HepG2 (cell line): ENCODE measurements around the gene SLC35B2. TPM values are rescaled to one million over a fixed set of nuclear protein-coding genes. Genes with fewer than 3 reads are reported as not detected.

Experiments
- DZIP1 ChIP-seq: sonication (generic); formaldehyde crosslinking; IDR thresholded peaks from 2 replicates; pipeline ENCODE4 v1.5.0; 2020; ENCODE audit warnings: mild to moderate bottlenecking, missing genetic modification reagents
- FUBP1 ChIP-seq: sonication (generic); formaldehyde crosslinking; IDR thresholded peaks from 2 replicates; pipeline ENCODE4 v1.5.1; 2020; ENCODE audit warnings: missing genetic modification reagents, mild to moderate bottlenecking, borderline replicate concordance
- GFI1 ChIP-seq: sonication (generic); formaldehyde crosslinking; IDR thresholded peaks from 2 replicates; pipeline ENCODE4 v1.5.0; 2020; ENCODE audit warnings: missing genetic modification reagents, mild to moderate bottlenecking, borderline replicate concordance
- HOXA3 ChIP-seq: sonication (generic); formaldehyde crosslinking; IDR thresholded peaks from 2 replicates; pipeline ENCODE4 v1.5.0; 2020; ENCODE audit warnings: missing genetic modification reagents
- IKZF5 ChIP-seq: IDR thresholded peaks from 2 replicates; pipeline ENCODE4 v1.6.1; 2018; ENCODE audit warnings: missing genetic modification reagents, mild to moderate bottlenecking, missing compliant biosample characterization
- KMT2A ChIP-seq: sonication (generic); formaldehyde crosslinking; IDR thresholded peaks from 2 replicates; pipeline ENCODE4 v1.4.0; 2020; ENCODE audit warnings: missing genetic modification reagents
- NFKB2 ChIP-seq: sonication (generic); formaldehyde crosslinking; IDR thresholded peaks from 2 replicates; pipeline ENCODE4 v1.4.0; 2020; ENCODE audit warnings: missing genetic modification reagents, borderline replicate concordance
- TAF1 ChIP-seq: sonication (generic); formaldehyde crosslinking; IDR thresholded peaks from 2 replicates; pipeline ENCODE4 v1.4.0; 2020; ENCODE audit warnings: missing genetic modification reagents
- ZEB1 ChIP-seq: IDR thresholded peaks from 2 replicates; pipeline ENCODE4 v1.6.1; 2012; ENCODE audit warnings: mild to moderate bottlenecking, low read depth, inconsistent platforms; ENCODE audit not compliant: insufficient replicate concordance
- ZHX2 ChIP-seq, 2 experiments: sonication (generic) in 1 of 2; formaldehyde crosslinking in 1 of 2; IDR thresholded peaks; 2 replicates each; pipeline versions ENCODE4 v1.6.1 to v1.9.0; 2014 to 2022; ENCODE audit warnings: antibody characterized with exemption in 1 of 2, borderline replicate concordance in 1 of 2, inconsistent platforms in 1 of 2, low read depth in 1 of 2, missing genetic modification reagents in 1 of 2
- ZNF501 ChIP-seq: sonication (generic); formaldehyde crosslinking; IDR thresholded peaks from 2 replicates; pipeline ENCODE4 v1.5.1; 2020; ENCODE audit warnings: mild to moderate bottlenecking, moderate library complexity, missing genetic modification reagents
- ZNF747 ChIP-seq: sonication (generic); formaldehyde crosslinking; IDR thresholded peaks from 2 replicates; pipeline ENCODE4 v1.8.1; 2023; ENCODE audit warnings: missing genetic modification reagents, mild to moderate bottlenecking, borderline replicate concordance
- ZNF766 ChIP-seq: sonication (generic); formaldehyde crosslinking; IDR thresholded peaks from 2 replicates; pipeline ENCODE4 v1.5.0; 2020; ENCODE audit warnings: missing genetic modification reagents, borderline replicate concordance
- ZNF772 ChIP-seq: sonication (generic); formaldehyde crosslinking; IDR thresholded peaks from 2 replicates; pipeline ENCODE4 v1.5.0; 2020; ENCODE audit warnings: mild to moderate bottlenecking, missing genetic modification reagents
- polyA plus RNA-seq, 8 experiments: library from polyadenylated mRNA; depleted of rRNA in 3 of 8; stranded (reverse) in 7 of 8; unstranded in 1 of 8; fragments of >200 nt; fragmentation: Illumina TruSeq in 4 of 8; extraction: Trizol in 4 of 8; gene quantifications; 2 replicates each; pipeline versions ENCODE4 v1.2.1 to v1.2.3, GENCODE V29; 2011 to 2016; ENCODE audit warnings: low read depth in 4 of 8, missing spikeins in 1 of 8, mixed read lengths in 1 of 8; ENCODE audit not compliant: insufficient read depth in 1 of 8
- total RNA-seq, 5 experiments: library from RNA; depleted of rRNA; stranded (reverse); fragments of >200 nt; fragmentation: Illumina TruSeq; extraction: Trizol; gene quantifications; 2 replicates each; pipeline ENCODE4 v1.2.3, GENCODE V29; 2016; ENCODE audit warnings: low read depth in 1 of 5

SLC35B2 gene
- total and polyA plus RNA-seq, 2 of the 13 experiments (the other 11 are each of a cell fraction or from before 2014, with no cell fraction given): 61.1 to 148 TPM

GRCh38 chr6:44304282-44305199, 47.2 kb upstream of the SLC35B2 start (continued):
- TF ChIP-seq ZHX2 (IDR thresholded peaks at IDR 0.05; ENCODE audit: low read depth) (no peak), ZHX2 (CRISPR knock-in tag; IDR thresholded peaks at IDR 0.05; ENCODE audit: borderline replicate concordance) (no peak), ZNF766 (CRISPR knock-in tag) (no peak), GFI1 (CRISPR knock-in tag) (no peak), KMT2A (CRISPR knock-in tag) (no peak), FUBP1 (CRISPR knock-in tag) (no peak), ZNF501 (CRISPR knock-in tag) (0 out of 2 replicates have a peak, but pooled peaks have one; percentile 17), DZIP1 (CRISPR knock-in tag) (no peak), IKZF5 (CRISPR knock-in tag) (0 out of 2 replicates have a peak, but pooled peaks have one; percentile 20), ZNF747 (CRISPR knock-in tag) (no peak), ZEB1 (no peak), NFKB2 (CRISPR knock-in tag) (no peak), ZNF772 (no peak), HOXA3 (peak; percentile 63), TAF1 (no peak)
